Measurements from ENCODE around the gene TARS3.

DNA sequence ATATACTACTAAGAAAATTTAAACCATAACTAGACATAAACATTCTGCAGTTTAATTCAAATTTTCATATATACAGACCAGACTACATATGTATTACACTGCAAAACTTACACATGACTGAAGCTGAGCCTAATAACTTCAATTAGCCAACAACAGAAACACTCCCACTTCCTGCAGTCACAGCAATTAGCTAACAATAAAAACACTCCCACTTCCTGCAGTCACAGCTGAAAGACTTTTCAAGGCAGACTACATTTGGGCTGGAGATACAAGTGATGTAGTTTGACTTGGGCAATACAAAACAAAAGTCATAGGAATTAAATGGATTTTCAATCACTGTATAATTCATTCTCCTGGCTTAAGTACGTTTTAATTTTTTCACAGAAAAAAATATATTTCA lies 82.4 kb downstream of the TARS3 start:
- TF ChIP-seq MYC (IDR thresholded peaks at IDR 0.05; ENCODE audit: borderline replicate concordance, low read length): no peak
- no peak for TF ChIP-seq POLR2A (IDR thresholded peaks at IDR 0.05; ENCODE audit: low read length)
- no peak for TF ChIP-seq CTCF (IDR thresholded peaks at IDR 0.05)
- TF ChIP-seq JUNB (IDR thresholded peaks at IDR 0.05): no peak
- no peak for TF ChIP-seq ESRRA (IDR thresholded peaks at IDR 0.05; ENCODE audit: borderline replicate concordance, low read length)
- TF ChIP-seq POLR2AphosphoS2 (conservative IDR thresholded peaks at IDR 0.05; ENCODE audit: low read length): no peak
- no peak for TF ChIP-seq BHLHE40 (IDR thresholded peaks at IDR 0.05; ENCODE audit: low read depth, low read length)
- no peak for TF ChIP-seq SMC3 (IDR thresholded peaks at IDR 0.05)

All from A549 (cell line).